GM21825 (cell line): Measurements from ENCODE around the gene AATF.

Experiments
- ATAC-seq: cut with Tn5 transposase; IDR thresholded peaks from one replicate; pipeline ENCODE4 v1.9.1; 2021; ENCODE audit warnings: mild to moderate bottlenecking, moderate library complexity; ENCODE audit not compliant: unreplicated experiment

Gene AATF

GRCh38 chr17:37098152-37098551, 149.4 kb downstream of the AATF start:
- ATAC-seq, result no peak

- ATAC-seq, result no peak
Measured at GRCh38 chr17:37098910-37099664, 150.3 kb downstream of the AATF start.

GRCh38 chr17:37100231-37100630, 151.5 kb downstream of the AATF start:
- no peak for ATAC-seq

- no peak for ATAC-seq
Measured at GRCh38 chr17:37101306-37101705, 152.6 kb downstream of the AATF start.

GRCh38 chr17:37103231-37103630, 154.5 kb downstream of the AATF start:
- no peak for ATAC-seq

- ATAC-seq, result no peak
Measured at GRCh38 chr17:37106049-37106448, 157.3 kb downstream of the AATF start.
